HCT116 (cell line): Measurements from ENCODE around the gene PDCD2. TPM values are rescaled to one million over a fixed set of nuclear protein-coding genes. Genes with fewer than 3 reads are reported as not detected.
"Not testable (repeated sequence)": the region's sequence is repeated elsewhere in the genome, so short reads cannot be mapped to it uniquely, and the experiment has no call there.

Experiments
- ATAC-seq: fragments of 200-7000 bp; cut with Tn5 transposase; 2 replicates; pipeline ENCODE4 v1.9.1; 2020; ENCODE audit warnings: mild to moderate bottlenecking, moderate library complexity
- BruUV-seq: library from RNA; stranded (reverse); fragments of 400-500 nt; replicated peaks from 2 replicates; lab custom pipeline; 2021; lab: Mats Ljungman, UMichigan
- CTCF ChIA-PET: fragments of 300-600 bp; sonication (Branson Sonifier 250); formaldehyde crosslinking; loops from one replicate; lab custom pipeline; 2021; ENCODE audit warnings: antibody characterized with exemption; lab: Charles Lee
- POLR2A ChIA-PET: fragments of 300-600, 350-600 bp; sonication (Branson Sonifier 250); formaldehyde crosslinking; loops from one replicate; lab custom pipeline; 2021; ENCODE audit warnings: antibody characterized with exemption; lab: Charles Lee
- RAD21 ChIA-PET, 2 experiments: fragments of 300-600 bp; sonication (Branson Sonifier 250); formaldehyde crosslinking; loops; one replicate each; lab custom pipeline; 2023; ENCODE audit warnings: low total read pairs in 2 of 2; ENCODE audit not compliant: uncharacterized antibody in 2 of 2, unreplicated experiment in 2 of 2, low non-redundant PET in 1 of 2; lab: Charles Lee
- DNase-seq: peaks from one replicate; pipeline ENCODE4 v3.0.0-alpha.2; 2010; ENCODE audit warnings: low read depth, low spot score
- H2AFZ ChIP-seq: fragments of 200-600 bp; shearing (Covaris generic), sonication (generic); 2 replicates; pipeline ENCODE4 v1.6.1; 2017; ENCODE audit warnings: low read depth, mixed run types, mixed read lengths, antibody characterized with exemption, low read length; ENCODE audit not compliant: poor library complexity, severe bottlenecking
- H3K27ac ChIP-seq: 2 replicates; pipeline ENCODE4 v1.5.1; 2012; ENCODE audit warnings: low read depth, low read length
- H3K27me3 ChIP-seq: fragments of 200-600 bp; sonication (generic); 2 replicates; pipeline ENCODE4 v1.6.1; 2016; ENCODE audit warnings: mixed run types, low read length, mixed read lengths; ENCODE audit not compliant: insufficient read depth
- H3K36me3 ChIP-seq, 2 experiments: fragments of 200-500 bp in 1 of 2; fragments of 200-600 bp in 1 of 2; sonication (Bioruptor generic) in 1 of 2; sonication (generic) in 1 of 2; 2 replicates each; pipeline versions ENCODE4 v1.5.1 to v1.6.1; 2014 to 2016; ENCODE audit warnings: low read length in 2 of 2, inconsistent platforms in 1 of 2, mixed read lengths in 1 of 2, mixed run types in 1 of 2; ENCODE audit not compliant: insufficient read depth in 2 of 2, control insufficient read depth in 1 of 2
- H3K4me1 ChIP-seq, 2 experiments: fragments of 200-600 bp in 1 of 2; sonication (generic) in 1 of 2; 2 replicates each; pipeline versions ENCODE4 v1.5.1 to v1.6.1; 2012 to 2017; ENCODE audit warnings: low read length in 2 of 2, inconsistent platforms in 1 of 2, mild to moderate bottlenecking in 1 of 2, mixed read lengths in 1 of 2, mixed run types in 1 of 2, moderate library complexity in 1 of 2; ENCODE audit not compliant: insufficient read depth in 2 of 2, control insufficient read depth in 1 of 2
- H3K4me2 ChIP-seq: fragments of 200-600 bp; sonication (generic); 2 replicates; pipeline ENCODE4 v1.6.1; 2017; ENCODE audit warnings: mixed run types, low read length, mixed read lengths
- H3K4me3 ChIP-seq, 2 experiments: fragments of 200-600 bp in 1 of 2; sonication (generic) in 1 of 2; replicated peaks in 1 of 2; 2 replicates each; pipeline ENCODE4 v1.5.1; 2011 to 2016; ENCODE audit warnings: low read length in 2 of 2, control low read depth in 1 of 2, low read depth in 1 of 2, mild to moderate bottlenecking in 1 of 2, mixed read lengths in 1 of 2, mixed run types in 1 of 2
- H3K79me2 ChIP-seq: fragments of 200-600 bp; sonication (generic); 2 replicates; pipeline ENCODE4 v1.6.1; 2017; ENCODE audit warnings: mild to moderate bottlenecking, mixed run types, low read length, moderate library complexity, mixed read lengths; ENCODE audit not compliant: insufficient read depth
- H3K9ac ChIP-seq: fragments of 200-600 bp; sonication (generic); 2 replicates; pipeline ENCODE4 v1.6.1; 2016; ENCODE audit warnings: low read length, mixed read lengths
- H3K9me2 ChIP-seq: fragments of 200-600 bp; sonication (generic), shearing (Covaris generic); 2 replicates; pipeline ENCODE4 v1.6.1; 2017; ENCODE audit warnings: mixed run types, mild to moderate bottlenecking, moderate library complexity; ENCODE audit not compliant: insufficient read depth
- H3K9me3 ChIP-seq, 2 experiments: fragments of 200-500 bp in 1 of 2; fragments of 200-600 bp in 1 of 2; sonication (Bioruptor generic) in 1 of 2; sonication (generic) in 1 of 2; 2 replicates each; pipeline ENCODE4 v1.6.1; 2014 to 2017; ENCODE audit warnings: low read length in 2 of 2, mixed read lengths in 2 of 2, inconsistent platforms in 1 of 2, low read depth in 1 of 2, mild to moderate bottlenecking in 1 of 2, mixed run types in 1 of 2, moderate library complexity in 1 of 2; ENCODE audit not compliant: control insufficient read depth in 1 of 2, insufficient read depth in 1 of 2
- H4K20me1 ChIP-seq: fragments of 200-600 bp; sonication (generic), shearing (Covaris generic); 2 replicates; pipeline ENCODE4 v1.6.1; 2017; ENCODE audit warnings: mixed run types, mild to moderate bottlenecking, moderate library complexity; ENCODE audit not compliant: insufficient read depth
- CBX3 ChIP-seq: IDR thresholded peaks from 2 replicates; pipeline ENCODE4 v1.6.1; 2012; ENCODE audit warnings: low read depth
- CEBPB ChIP-seq: IDR thresholded peaks from 2 replicates; pipeline ENCODE4 v1.6.1; 2012; ENCODE audit warnings: low read depth
- CTCF ChIP-seq, 3 experiments: fragments of 200-600 bp in 1 of 3; sonication (generic) in 1 of 3; IDR thresholded peaks in 2 of 3; conservative IDR thresholded peaks in 1 of 3; 2 replicates each; pipeline ENCODE4 v1.5.1; 2012 to 2017; ENCODE audit warnings: low read depth in 2 of 3, low read length in 2 of 3, antibody characterized with exemption in 1 of 3, borderline replicate concordance in 1 of 3, control low read depth in 1 of 3, mild to moderate bottlenecking in 1 of 3, mixed read lengths in 1 of 3, mixed run types in 1 of 3, moderate library complexity in 1 of 3; ENCODE audit not compliant: insufficient read depth in 1 of 3
- EGR1 ChIP-seq: IDR thresholded peaks from 2 replicates; pipeline ENCODE4 v1.6.1; 2012; ENCODE audit warnings: low read depth
- ELF1 ChIP-seq: IDR thresholded peaks from 2 replicates; pipeline ENCODE4 v1.6.1; 2012; ENCODE audit warnings: low read depth, borderline replicate concordance
- EZH2 ChIP-seq: fragments of 200-600 bp; sonication (generic); IDR thresholded peaks from 2 replicates; pipeline ENCODE4 v1.6.1; 2017; ENCODE audit warnings: antibody characterized with exemption, mixed run types
- EZH2phosphoT487 ChIP-seq: fragments of 200-600 bp; IDR thresholded peaks from 2 replicates; pipeline ENCODE4 v1.6.1; 2018; ENCODE audit warnings: antibody characterized with exemption, borderline replicate concordance
- FOSL1 ChIP-seq: IDR thresholded peaks from 2 replicates; pipeline ENCODE4 v1.6.1; 2012; ENCODE audit warnings: low read depth
- JUND ChIP-seq: IDR thresholded peaks from 2 replicates; pipeline ENCODE4 v1.6.1; 2012
- POLR2A ChIP-seq: IDR thresholded peaks from 2 replicates; pipeline ENCODE4 v1.7.0; 2011; ENCODE audit warnings: borderline replicate concordance; ENCODE audit not compliant: insufficient read depth, insufficient read length; ENCODE audit errors: extremely low read depth
- RAD21 ChIP-seq: IDR thresholded peaks from 2 replicates; pipeline ENCODE4 v1.6.1; 2012; ENCODE audit warnings: low read depth, mild to moderate bottlenecking
- SIN3A ChIP-seq: IDR thresholded peaks from 2 replicates; pipeline ENCODE4 v1.6.1; 2012; ENCODE audit warnings: low read depth
- SP1 ChIP-seq: IDR thresholded peaks from 2 replicates; pipeline ENCODE4 v1.6.1; 2012; ENCODE audit warnings: low read depth
- YY1 ChIP-seq: IDR thresholded peaks from 2 replicates; pipeline ENCODE4 v1.6.1; 2011; ENCODE audit warnings: low read length, low read depth, moderate library complexity, mild to moderate bottlenecking; ENCODE audit not compliant: insufficient replicate concordance; ENCODE audit errors: extremely low read depth
- ZFX ChIP-seq: fragments of 450-650 bp; IDR thresholded peaks from 2 replicates; pipeline ENCODE4 v1.6.1; 2017
- ZNF274 ChIP-seq: fragments of 200-500 bp; sonication (Bioruptor generic); IDR thresholded peaks from 2 replicates; pipeline ENCODE4 v1.6.1; 2014; ENCODE audit warnings: mild to moderate bottlenecking, low read depth, low read length, inconsistent platforms
- intact Hi-C: fragments of 100-400 bp; cut with micrococcal nuclease; formaldehyde crosslinking; loops from 2 replicates; pipeline ENCODE4 v1.10.0; 2022
- total RNA-seq: library from RNA; stranded (reverse); gene quantifications from one replicate; pipeline ENCODE4 v1.2.1, GENCODE V29; 2021; ENCODE audit not compliant: unreplicated experiment

PDCD2 gene
- total RNA-seq, 1 experiment from 2014 or later, result 127 TPM

- ATAC-seq, POLR2A ChIA-PET, DNase-seq, H2AFZ ChIP-seq, H3K4me2 ChIP-seq, H3K27me3 ChIP-seq, H3K27ac ChIP-seq, BruUV-seq, H3K36me3 ChIP-seq, H3K4me1 ChIP-seq, H4K20me1 ChIP-seq, RAD21 ChIA-PET, H3K79me2 ChIP-seq, H3K9ac ChIP-seq, H3K9me3 ChIP-seq, H3K4me3 ChIP-seq, H3K9me2 ChIP-seq: not testable (repeated sequence)
- intact Hi-C loops, result loop anchor here (10.0 kb wide), 2 partner anchors 233 to 823 kb away; partner anchors contain the start of genes C6orf120, DLL1 and WDR27
- CTCF ChIA-PET, result interaction anchor here (1.4 kb wide), 1 partner anchor 696 kb away, joined by 5 read pairs; no protein-coding TSS in a partner anchor
Measured at GRCh38 chr6:170527995-170528394, 56.4 kb downstream of the PDCD2 start.

GRCh38 chr6:170525795-170526194 lies 58.6 kb downstream of the PDCD2 start:
- TF ChIP-seq ZFX (no peak), EGR1 (no peak), JUND (no peak), FOSL1 (no peak), SIN3A (no peak), RAD21 (no peak), EZH2 (no peak), YY1 (no peak), SP1 (no peak), EZH2phosphoT487 (no peak), CBX3 (no peak), CEBPB (no peak), POLR2A (no peak), ELF1 (no peak), ZNF274 (no peak), CTCF (IDR thresholded peaks at IDR 0.05 in 2 of 3, conservative IDR thresholded peaks at IDR 0.05 in 1 of 3; ENCODE audit: borderline replicate concordance in 1 of 3, insufficient read depth in 1 of 3, low read depth in 2 of 3, low read length in 2 of 3) (no peak)
- no peak overlapping the region for H3K27ac ChIP-seq
- CTCF ChIA-PET, result no interaction called here
- RAD21 ChIA-PET, result no interaction called here
- H3K4me1 ChIP-seq, result no peaks in the 10 kb centered on the region
- no peak overlapping the region for H3K4me3 ChIP-seq
- ATAC-seq (no peak), DNase-seq (no peak)
- H3K9ac ChIP-seq, result no peak overlapping the region
- H2AFZ ChIP-seq, result no peak overlapping the region
- intact Hi-C loops, result loop anchor here (10.0 kb wide), 2 partner anchors 231 to 821 kb away; partner anchors contain the start of genes C6orf120, DLL1 and WDR27
- no TSS peak for BruUV-seq
- H3K9me3 ChIP-seq, result no peaks in the 10 kb centered on the region
- H3K79me2 ChIP-seq, result no peaks in the 10 kb centered on the region
- POLR2A ChIA-PET, result no interaction called here
- no peaks in the 10 kb centered on the region for H3K36me3 ChIP-seq
- no peak overlapping the region for H3K4me2 ChIP-seq
- no peaks in the 10 kb centered on the region for H3K9me2 ChIP-seq
- no peaks in the 10 kb centered on the region for H4K20me1 ChIP-seq
- H3K27me3 ChIP-seq, result no peaks in the 10 kb centered on the region
